Hepatocyte (in vitro differentiated cells): ENCODE data around the gene GPD2. TPM values are rescaled to one million over a fixed set of nuclear protein-coding genes. Genes with fewer than 3 reads are reported as not detected.
A peak's percentile ranks its signal among the peaks of the same experiment; 100 is the strongest.

Experiments
- DNase-seq: peaks from one replicate; pipeline ENCODE4 v3.0.0-alpha.2; 2016; ENCODE audit warnings: low spot score
- H2AFZ ChIP-seq: fragments of 200-600 bp; sonication (generic); 2 replicates; pipeline ENCODE4 v1.6.0; 2016; ENCODE audit warnings: antibody characterized with exemption, mild to moderate bottlenecking
- H3K27ac ChIP-seq: fragments of 200-600 bp; sonication (generic); 2 replicates; pipeline ENCODE4 v1.5.1; 2016; ENCODE audit warnings: mild to moderate bottlenecking
- H3K27me3 ChIP-seq: fragments of 200-600 bp; sonication (generic); 2 replicates; pipeline ENCODE4 v1.6.1; 2016
- H3K36me3 ChIP-seq: fragments of 200-600 bp; sonication (generic); replicated peaks from 2 replicates; pipeline ENCODE4 v1.5.1; 2016; ENCODE audit warnings: low read depth; ENCODE audit not compliant: insufficient read depth
- H3K4me1 ChIP-seq: fragments of 200-600 bp; sonication (generic); 2 replicates; pipeline ENCODE4 v1.5.1; 2016; ENCODE audit warnings: mild to moderate bottlenecking, moderate library complexity; ENCODE audit not compliant: insufficient read depth
- H3K4me2 ChIP-seq: fragments of 200-600 bp; sonication (generic); 2 replicates; pipeline ENCODE4 v1.6.0; 2016
- H3K4me3 ChIP-seq: fragments of 200-600 bp; sonication (generic); 2 replicates; pipeline ENCODE4 v1.5.1; 2016; ENCODE audit warnings: mild to moderate bottlenecking
- H3K79me2 ChIP-seq: fragments of 200-600 bp; sonication (generic); 2 replicates; pipeline ENCODE4 v1.6.0; 2017; ENCODE audit warnings: mild to moderate bottlenecking
- H3K9me2 ChIP-seq: fragments of 200-600 bp; sonication (generic); replicated peaks from 2 replicates; pipeline ENCODE4 v1.6.0; 2017; ENCODE audit warnings: mild to moderate bottlenecking; ENCODE audit not compliant: insufficient read depth
- H3K9me3 ChIP-seq: fragments of 200-600 bp; sonication (generic); 2 replicates; pipeline ENCODE4 v1.5.1; 2016; ENCODE audit warnings: low read depth, mild to moderate bottlenecking
- H4K20me1 ChIP-seq: fragments of 200-600 bp; sonication (generic); 2 replicates; pipeline ENCODE4 v1.6.0; 2016; ENCODE audit warnings: mild to moderate bottlenecking; ENCODE audit not compliant: insufficient read depth, poor library complexity, severe bottlenecking
- CTCF ChIP-seq: fragments of 200-600 bp; sonication (generic); IDR thresholded peaks from 2 replicates; pipeline ENCODE4 v1.5.1; 2016; ENCODE audit warnings: antibody characterized with exemption, mild to moderate bottlenecking; ENCODE audit not compliant: poor library complexity
- EZH2 ChIP-seq: fragments of 200-600 bp; sonication (generic); IDR thresholded peaks from 2 replicates; pipeline ENCODE4 v1.6.1; 2016; ENCODE audit warnings: antibody characterized with exemption, mild to moderate bottlenecking, borderline replicate concordance
- EZH2phosphoT487 ChIP-seq: fragments of 200-600 bp; sonication (generic); IDR thresholded peaks from one replicate; pipeline ENCODE4 v1.6.1; 2018; ENCODE audit warnings: antibody characterized with exemption, mild to moderate bottlenecking, low read depth, moderate library complexity; ENCODE audit not compliant: unreplicated experiment, severe bottlenecking
- WGBS: methylation state at CpG from one replicate; pipeline ENCODE4 v1.1.6; 2016; ENCODE audit warnings: low lambda C conversion rate; ENCODE audit errors: missing lambda C conversion rate; 5-methylcytosine and 5-hydroxymethylcytosine counted together
- polyA plus RNA-seq: library from polyadenylated mRNA; unstranded; fragments of >200 nt; fragmentation: Nextera tagmentation; extraction: Ambion mirVana; gene quantifications from 2 replicates; pipeline ENCODE4 v1.2.1, GENCODE V29; 2016
- total RNA-seq: library from RNA; depleted of rRNA; stranded (reverse); fragments of >200 nt; gene quantifications from 2 replicates; pipeline ENCODE4 v1.2.3, GENCODE V29; 2014

The GPD2 gene
- total and polyA plus RNA-seq, 2 experiments from 2014 or later = 10.8 to 71.7 TPM

GRCh38 chr2:156405586-156405985 lies 30.6 kb upstream of the GPD2 start:
- H2AFZ ChIP-seq = no peak overlapping the region
- H3K27ac ChIP-seq = no peak overlapping the region
- H3K27me3 ChIP-seq = no peaks in the 10 kb centered on the region
- no peaks in the 10 kb centered on the region for H3K9me3 ChIP-seq
- peak; percentile 58 for DNase-seq
- peaks cover 4% of the 10 kb centered on the region for H3K4me1 ChIP-seq
- H3K79me2 ChIP-seq = no peaks in the 10 kb centered on the region
- no peaks in the 10 kb centered on the region for H4K20me1 ChIP-seq
- no peak overlapping the region for H3K4me2 ChIP-seq
- no peak overlapping the region for H3K4me3 ChIP-seq
- no peaks in the 10 kb centered on the region for H3K36me3 ChIP-seq
- H3K9me2 ChIP-seq = no peaks in the 10 kb centered on the region
- TF ChIP-seq EZH2phosphoT487 (no peak), EZH2 (no peak), CTCF (no peak)
- 64% methylated on average over 3 of the region's 3 CpGs for WGBS

- TF ChIP-seq EZH2 (no peak), EZH2phosphoT487 (no peak), CTCF (no peak)
- H3K36me3 ChIP-seq = no peaks in the 10 kb centered on the region
- no peak overlapping the region for H3K27ac ChIP-seq
- H3K4me2 ChIP-seq = no peak overlapping the region
- H3K9me2 ChIP-seq = no peaks in the 10 kb centered on the region
- no peak for DNase-seq
- H3K27me3 ChIP-seq = no peaks in the 10 kb centered on the region
- H3K4me1 ChIP-seq = no peaks in the 10 kb centered on the region
- H4K20me1 ChIP-seq = no peaks in the 10 kb centered on the region
- over 99% methylated on average over 4 of the region's 4 CpGs for WGBS
- H2AFZ ChIP-seq = no peak overlapping the region
- H3K9me3 ChIP-seq = no peaks in the 10 kb centered on the region
- no peak overlapping the region for H3K4me3 ChIP-seq
- H3K79me2 ChIP-seq = no peaks in the 10 kb centered on the region
Observed at GRCh38 chr2:156411835-156412234, 24.3 kb upstream of the GPD2 start.

GRCh38 chr2:156421851-156422250 lies 14.3 kb upstream of the GPD2 start:
- H3K4me1 ChIP-seq = no peaks in the 10 kb centered on the region
- no peaks in the 10 kb centered on the region for H3K9me3 ChIP-seq

More at GRCh38 chr2:156421851-156422250, 14.3 kb upstream of the GPD2 start:
- Histone ChIP-seq H3K4me2 (no peak overlapping the region), H3K9me2 (no peaks in the 10 kb centered on the region), H3K27ac (no peak overlapping the region), H3K79me2 (no peaks in the 10 kb centered on the region), H3K27me3 (no peaks in the 10 kb centered on the region), H2AFZ (no peak overlapping the region), H3K4me3 (no peak overlapping the region), H4K20me1 (no peaks in the 10 kb centered on the region), H3K36me3 (no peaks in the 10 kb centered on the region)
- DNase-seq = no peak
- TF ChIP-seq CTCF = no peak
- no peak for TF ChIP-seq EZH2
- no peak for TF ChIP-seq EZH2phosphoT487
- WGBS = 88% methylated on average over 1 of the region's 1 CpG
